HEK293 (cell line): ENCODE data around the gene THOC7.

Experiments used
- AEBP2 ChIP-seq: fragments of 450-650 bp; formaldehyde crosslinking; IDR thresholded peaks from 2 replicates; pipeline ENCODE4 v1.5.1; 2016; ENCODE audit warnings: missing biosample characterization, missing genetic modification characterization, borderline replicate concordance
- MZF1 ChIP-seq: fragments of 450-650 bp; formaldehyde crosslinking; IDR thresholded peaks from 2 replicates; pipeline ENCODE4 v1.5.1; 2017; ENCODE audit warnings: missing biosample characterization, missing genetic modification characterization, borderline replicate concordance
- PRDM10 ChIP-seq: fragments of 450-650 bp; formaldehyde crosslinking; IDR thresholded peaks from 2 replicates; pipeline ENCODE4 v1.5.1; 2016; ENCODE audit warnings: missing biosample characterization, missing genetic modification characterization
- ZNF10 ChIP-seq: fragments of 450-650 bp; formaldehyde crosslinking; IDR thresholded peaks from 2 replicates; pipeline ENCODE4 v1.5.1; 2017; ENCODE audit warnings: missing biosample characterization, missing genetic modification characterization
- ZNF146 ChIP-seq: fragments of 450-650 bp; formaldehyde crosslinking; IDR thresholded peaks from 2 replicates; pipeline ENCODE4 v1.5.1; 2016; ENCODE audit warnings: missing biosample characterization, missing genetic modification characterization
- ZNF449 ChIP-seq: fragments of 450-650 bp; formaldehyde crosslinking; IDR thresholded peaks from 2 replicates; pipeline ENCODE4 v1.5.1; 2017; ENCODE audit warnings: missing biosample characterization, mild to moderate bottlenecking, missing genetic modification characterization, moderate library complexity
- ZNF510 ChIP-seq: fragments of 450-650 bp; formaldehyde crosslinking; IDR thresholded peaks from 2 replicates; pipeline ENCODE4 v1.5.1; 2018; ENCODE audit warnings: mild to moderate bottlenecking, missing genetic modification characterization, missing biosample characterization; ENCODE audit not compliant: insufficient replicate concordance
- ZNF701 ChIP-seq: fragments of 450-650 bp; formaldehyde crosslinking; IDR thresholded peaks from 2 replicates; pipeline ENCODE4 v1.5.1; 2016; ENCODE audit warnings: missing biosample characterization, missing genetic modification characterization
- ZSCAN5A ChIP-seq: fragments of 450-650 bp; formaldehyde crosslinking; IDR thresholded peaks from 2 replicates; pipeline ENCODE4 v1.5.1; 2016; ENCODE audit warnings: missing biosample characterization, missing genetic modification characterization
- TF ChIP-seq, protein P1 (sequence below): fragments of 450-650 bp; formaldehyde crosslinking; IDR thresholded peaks from 2 replicates; pipeline ENCODE4 v1.5.1; 2016; ENCODE audit warnings: missing biosample characterization, missing genetic modification characterization

GRCh38 chr3:63896332-63897030 lies 32.9 kb upstream of the THOC7 start:
- TF ChIP-seq, protein P1, sequence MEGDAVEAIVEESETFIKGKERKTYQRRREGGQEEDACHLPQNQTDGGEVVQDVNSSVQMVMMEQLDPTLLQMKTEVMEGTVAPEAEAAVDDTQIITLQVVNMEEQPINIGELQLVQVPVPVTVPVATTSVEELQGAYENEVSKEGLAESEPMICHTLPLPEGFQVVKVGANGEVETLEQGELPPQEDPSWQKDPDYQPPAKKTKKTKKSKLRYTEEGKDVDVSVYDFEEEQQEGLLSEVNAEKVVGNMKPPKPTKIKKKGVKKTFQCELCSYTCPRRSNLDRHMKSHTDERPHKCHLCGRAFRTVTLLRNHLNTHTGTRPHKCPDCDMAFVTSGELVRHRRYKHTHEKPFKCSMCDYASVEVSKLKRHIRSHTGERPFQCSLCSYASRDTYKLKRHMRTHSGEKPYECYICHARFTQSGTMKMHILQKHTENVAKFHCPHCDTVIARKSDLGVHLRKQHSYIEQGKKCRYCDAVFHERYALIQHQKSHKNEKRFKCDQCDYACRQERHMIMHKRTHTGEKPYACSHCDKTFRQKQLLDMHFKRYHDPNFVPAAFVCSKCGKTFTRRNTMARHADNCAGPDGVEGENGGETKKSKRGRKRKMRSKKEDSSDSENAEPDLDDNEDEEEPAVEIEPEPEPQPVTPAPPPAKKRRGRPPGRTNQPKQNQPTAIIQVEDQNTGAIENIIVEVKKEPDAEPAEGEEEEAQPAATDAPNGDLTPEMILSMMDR (tag by site-specific recombination) = no peak
- TF ChIP-seq MZF1 (tag by site-specific recombination) = no peak
- no peak for TF ChIP-seq ZNF146 (tag by site-specific recombination)
- no peak for TF ChIP-seq ZNF10 (tag by site-specific recombination)
- TF ChIP-seq ZSCAN5A (tag by site-specific recombination) = no peak
- TF ChIP-seq AEBP2 (tag by site-specific recombination) = no peak
- TF ChIP-seq ZNF701 = no peak
- TF ChIP-seq ZNF449 (tag by site-specific recombination) = no peak
- TF ChIP-seq ZNF510 (tag by site-specific recombination) = no peak
- TF ChIP-seq PRDM10 = no peak
